Measurements from ENCODE around the gene CCDC3. TPM values are rescaled to one million over a fixed set of nuclear protein-coding genes. Genes with fewer than 3 reads are reported as not detected.

The CCDC3 gene
- total RNA-seq, 1 donor from 2014 or later, result 32.4 TPM

DNA sequence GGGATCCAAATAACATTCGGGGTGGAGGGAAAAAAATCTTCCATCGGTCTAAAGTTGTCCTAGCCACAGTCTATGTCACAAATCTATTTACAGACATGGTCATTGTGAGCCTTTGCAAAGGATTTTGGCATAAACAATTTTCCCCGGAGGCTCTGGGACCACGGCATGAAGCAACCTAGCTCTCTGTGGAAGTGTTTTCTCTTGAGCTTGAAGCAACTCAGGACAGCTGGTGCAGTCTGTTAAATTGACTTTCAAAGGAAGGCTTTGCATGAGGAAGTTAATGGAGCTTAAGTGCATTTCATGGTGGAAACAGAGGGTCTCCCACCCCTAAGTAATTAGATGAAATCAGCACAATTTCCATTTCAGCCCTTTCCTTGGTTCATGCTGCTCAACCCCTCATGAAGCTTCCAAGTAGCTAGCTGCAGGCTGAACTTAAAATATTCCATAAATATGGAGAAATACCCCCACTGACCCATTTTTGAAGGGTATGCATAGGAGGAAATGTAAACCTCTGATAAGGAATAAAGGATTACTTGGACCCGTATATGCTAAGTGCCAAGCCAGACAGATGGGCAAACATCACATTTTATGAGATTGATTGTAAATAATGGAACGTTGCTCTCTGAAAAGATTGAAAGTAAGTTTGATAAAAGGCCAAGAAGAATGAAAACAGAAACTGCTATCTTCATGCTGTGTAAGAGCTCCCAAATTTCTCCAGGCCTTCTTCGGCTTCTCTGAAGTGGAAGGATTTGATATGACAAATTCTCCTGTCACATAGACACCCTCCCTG is 39.9 kb downstream of the CCDC3 start:
- peak; percentile 27 for DNase-seq (ENCODE audit: low spot score)

DNA sequence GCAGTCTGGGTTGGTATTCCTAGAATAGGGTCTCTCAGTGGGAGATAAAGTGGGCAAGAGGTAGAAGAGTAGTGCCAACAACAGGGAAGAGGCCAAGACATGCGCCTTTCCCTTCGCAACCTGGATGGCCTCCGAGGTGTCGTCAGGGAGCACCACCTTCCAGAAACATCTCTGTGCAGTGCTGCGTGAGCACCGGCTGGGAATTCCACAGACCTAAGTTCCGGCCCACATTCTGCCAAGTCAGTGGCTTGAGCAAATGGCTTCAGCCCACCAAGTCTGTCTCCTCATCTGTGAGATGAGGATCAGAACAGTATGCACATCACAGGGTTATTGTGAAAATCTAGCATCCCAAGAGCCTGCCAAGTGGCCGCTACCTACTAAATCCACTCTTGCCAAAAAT is 40.6 kb downstream of the CCDC3 start:
- DNase-seq (ENCODE audit: low spot score), result peak; percentile 42

DNA sequence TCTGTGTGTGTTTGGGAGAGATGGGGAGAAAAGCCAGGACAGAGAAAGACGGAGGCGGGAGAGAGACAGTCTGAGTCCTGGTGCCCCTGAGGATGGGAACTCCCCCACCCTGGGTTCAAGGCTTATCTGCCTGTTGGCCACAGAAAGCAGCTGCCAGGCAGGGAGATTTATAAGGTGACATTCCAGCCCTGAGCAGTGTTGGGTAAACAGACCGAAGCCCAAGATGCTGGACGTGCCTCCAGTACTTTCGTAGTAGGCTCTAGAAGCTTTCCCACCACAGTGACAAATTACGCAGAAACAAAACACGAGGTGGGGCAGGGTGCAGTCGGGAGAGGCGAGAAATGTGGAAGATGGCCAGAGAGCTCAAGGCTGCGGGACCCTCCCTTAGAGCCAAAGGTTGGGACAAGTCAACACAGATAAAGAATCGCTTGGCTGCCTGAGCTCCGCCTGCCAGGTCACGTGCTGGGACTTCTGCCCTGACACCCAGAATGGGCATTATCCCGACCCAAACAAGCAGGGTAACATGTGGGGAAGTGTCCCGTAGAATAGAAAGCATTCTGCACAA is 41.1 kb downstream of the CCDC3 start:
- DNase-seq (ENCODE audit: low spot score), result peak; percentile 50

DNA sequence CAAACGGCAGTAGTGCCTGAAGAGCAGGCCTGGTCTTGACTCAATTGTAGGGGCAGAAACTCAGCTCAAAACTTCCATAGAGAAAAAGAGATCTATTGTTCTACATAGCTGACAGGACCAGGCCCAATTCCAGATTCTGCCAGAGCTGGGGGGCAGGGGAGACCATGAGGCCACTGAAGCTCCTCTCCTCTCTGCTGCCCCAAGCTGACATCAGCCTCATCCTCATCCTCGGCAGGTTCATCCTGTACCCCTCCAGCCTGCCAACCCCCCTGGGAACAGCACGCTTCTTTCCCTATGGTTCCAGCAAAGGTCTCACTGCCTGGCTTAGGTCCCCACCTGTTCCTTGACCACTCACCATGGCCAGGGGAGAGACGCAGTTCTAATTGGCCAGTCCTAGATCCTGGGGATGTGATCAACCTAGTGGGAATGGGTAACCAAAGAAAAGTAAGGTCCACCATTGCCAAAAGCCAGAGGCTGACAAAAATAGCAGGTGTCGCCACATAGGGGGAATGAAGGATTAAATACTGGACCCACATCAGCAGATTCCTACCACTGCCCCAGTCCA is 42.9 kb downstream of the CCDC3 start:
- peak; percentile 31 for DNase-seq (ENCODE audit: low spot score)

DNA sequence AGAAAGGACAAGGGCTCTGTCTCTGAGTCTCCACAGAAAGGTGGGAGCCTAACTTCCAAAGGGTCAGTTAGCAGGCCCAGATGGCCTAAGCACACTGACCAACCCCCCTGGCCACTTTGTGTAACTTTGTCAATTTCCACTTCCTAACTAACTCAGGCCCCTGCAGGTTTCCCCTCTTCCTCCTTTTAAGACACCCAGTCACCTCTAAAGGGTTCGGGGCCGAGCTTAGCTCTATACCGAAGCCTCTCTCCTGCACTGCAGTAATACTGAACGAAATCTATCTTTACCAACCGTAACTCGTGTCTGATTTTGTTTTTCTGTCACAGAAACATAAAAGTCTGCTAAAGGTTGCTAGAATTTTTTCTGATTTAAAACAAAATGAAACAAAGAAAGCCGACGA is 44.4 kb downstream of the CCDC3 start:
- peak; percentile 10 for DNase-seq (ENCODE audit: low spot score)

DNA sequence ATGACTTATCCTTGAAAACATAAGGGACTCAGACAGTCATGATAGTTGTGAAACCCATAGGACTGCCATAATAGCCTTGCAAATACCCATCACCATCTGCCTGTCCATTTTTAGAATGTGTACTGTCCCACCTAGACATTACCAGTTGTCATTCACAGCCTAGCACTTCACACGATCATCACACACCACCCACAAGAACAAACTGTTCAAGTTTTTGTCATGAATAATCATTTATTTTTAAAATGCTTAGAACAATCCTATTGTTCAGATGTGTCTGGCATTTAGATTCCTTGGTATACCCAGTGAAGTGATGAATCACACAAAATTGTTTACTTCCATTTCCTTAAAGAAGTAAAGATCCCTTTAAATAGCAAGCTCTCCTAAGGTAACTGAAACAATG is 46.6 kb downstream of the CCDC3 start:
- no peak for DNase-seq (ENCODE audit: low spot score)

DNA sequence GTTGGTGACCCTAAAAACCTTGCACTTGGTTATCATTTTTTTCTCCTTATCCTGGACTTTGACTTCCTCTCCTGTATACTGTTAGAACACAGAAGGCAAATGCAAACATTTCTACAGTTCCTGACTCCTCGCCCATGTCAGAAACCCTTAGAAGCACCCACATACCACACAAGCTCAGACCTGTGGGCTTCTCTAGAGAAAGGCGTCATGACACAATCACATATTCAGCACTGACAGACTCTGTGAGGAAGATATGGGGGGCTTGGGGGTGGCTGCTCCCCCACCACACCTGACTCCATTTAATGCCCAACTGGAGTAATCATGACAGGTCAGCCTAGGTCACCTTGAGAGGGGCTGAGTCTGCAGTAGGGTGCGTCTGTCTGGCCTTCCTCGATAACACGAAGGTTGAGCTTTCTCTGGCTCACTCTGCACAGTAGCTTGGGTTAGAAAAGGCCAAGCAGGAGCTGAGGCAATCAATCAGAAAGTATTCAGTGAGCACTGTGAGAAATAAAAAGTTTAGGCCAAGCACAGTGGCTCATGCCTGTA is 50.9 kb downstream of the CCDC3 start:
- DNase-seq (ENCODE audit: low spot score), result no peak

DNA sequence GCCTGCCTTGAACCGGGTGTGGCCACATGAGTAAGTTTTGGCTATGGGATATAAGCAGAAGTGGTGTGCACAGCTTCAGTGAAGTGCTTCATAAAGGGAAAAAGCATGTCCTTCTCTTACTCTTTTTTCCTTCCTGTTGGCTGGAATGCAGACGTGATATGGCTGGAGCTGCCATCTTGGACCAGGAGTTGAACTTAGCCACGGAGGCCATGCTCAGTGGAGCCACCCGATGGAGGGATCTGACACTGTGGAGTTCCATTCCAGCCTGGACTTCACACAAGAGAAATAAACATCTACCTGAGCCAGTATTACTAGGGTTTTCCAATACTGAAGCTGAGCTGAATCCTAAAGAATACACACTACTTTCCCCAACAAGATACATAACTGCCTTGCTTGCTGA is 52.3 kb downstream of the CCDC3 start:
- no peak for DNase-seq (ENCODE audit: low spot score)

DNA sequence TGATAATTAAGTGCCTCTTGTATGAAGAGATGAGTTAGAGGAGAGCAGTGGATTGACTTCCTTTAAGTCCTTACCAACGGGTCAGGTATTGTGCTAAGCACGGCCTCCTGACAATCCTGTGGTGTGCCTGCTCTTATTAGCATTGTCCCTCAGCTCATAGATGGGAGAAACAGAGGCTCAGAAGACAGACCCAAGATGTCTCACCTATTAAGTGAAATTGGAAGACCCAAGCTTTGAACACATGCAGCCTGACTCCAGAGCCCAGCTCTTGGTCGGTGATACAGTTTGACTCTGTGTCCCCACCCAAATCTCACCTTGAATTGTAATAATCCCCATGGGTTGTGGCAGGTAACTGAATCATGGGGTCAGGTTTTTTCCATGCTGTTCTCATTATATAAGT is 53.8 kb downstream of the CCDC3 start:
- DNase-seq (ENCODE audit: low spot score), result no peak

DNA sequence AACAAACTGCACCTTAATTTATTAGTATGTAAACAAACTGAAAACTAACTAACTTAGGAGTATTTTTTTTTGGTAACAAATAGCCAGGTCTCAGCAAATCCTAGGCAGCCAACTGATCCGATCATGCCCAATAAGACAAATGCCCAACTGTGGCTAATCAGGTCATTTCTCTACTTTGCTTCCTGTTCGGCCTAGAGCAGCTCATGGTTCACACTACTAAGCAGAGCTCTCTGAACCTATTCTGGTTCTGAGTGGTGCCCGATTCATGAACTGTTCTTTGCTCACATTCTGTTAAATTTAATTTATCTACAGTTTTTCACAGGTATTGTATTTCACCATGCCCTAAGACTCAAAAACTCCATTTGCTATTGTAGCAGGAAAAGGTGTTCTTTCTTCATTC is 55.1 kb downstream of the CCDC3 start:
- DNase-seq (ENCODE audit: low spot score), result no peak

DNA sequence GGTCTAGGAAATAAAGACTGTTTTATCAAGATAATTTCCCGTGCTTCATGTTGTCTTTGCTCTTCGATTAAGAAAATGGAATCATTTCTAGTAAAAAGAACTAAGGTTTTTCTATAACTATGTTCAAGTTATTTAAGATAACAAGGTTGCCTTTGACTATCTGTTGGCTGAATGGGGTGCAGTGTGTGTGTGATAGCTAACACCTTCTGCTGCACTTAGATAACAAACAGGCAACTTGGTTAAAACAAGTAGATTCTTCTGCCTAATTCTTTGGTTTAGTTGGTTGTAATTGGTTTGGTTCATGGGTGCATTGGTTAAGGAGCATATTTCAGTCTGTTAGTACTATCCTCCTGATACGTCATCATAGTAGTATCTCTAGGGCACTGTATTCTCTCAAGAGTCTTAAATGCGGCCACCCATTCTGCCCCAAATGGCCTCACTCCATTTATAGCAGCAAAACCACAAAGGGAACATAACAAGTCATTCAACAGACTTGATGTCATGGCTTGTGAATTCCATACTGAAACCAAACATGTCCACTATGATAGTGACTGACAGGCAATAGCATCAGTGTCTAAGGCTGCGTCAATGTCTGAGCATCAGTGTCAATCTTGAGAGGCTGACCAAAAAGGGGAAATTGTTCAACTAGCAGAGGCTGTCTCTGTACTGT is 55.7 kb downstream of the CCDC3 start:
- no peak for DNase-seq (ENCODE audit: low spot score)

DNA sequence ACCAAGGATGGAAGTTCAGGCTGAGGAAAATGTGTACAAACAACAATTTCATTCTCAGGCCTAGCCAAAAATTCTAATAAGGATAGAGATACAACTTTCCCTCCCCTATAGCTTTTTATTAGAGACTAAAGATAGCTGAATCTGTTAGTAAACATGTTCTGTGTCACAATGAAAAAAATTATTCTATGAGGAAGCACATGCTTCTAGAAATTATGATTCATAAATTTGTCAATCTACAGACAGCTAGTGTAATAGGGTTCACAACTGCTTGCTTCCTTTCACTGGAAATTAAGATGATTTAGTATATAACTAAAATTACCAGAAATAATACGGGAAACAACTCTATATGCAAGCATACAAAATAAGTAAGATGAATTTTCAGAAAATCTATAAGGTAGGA is 56.6 kb downstream of the CCDC3 start:
- no peak for DNase-seq (ENCODE audit: low spot score)

DNA sequence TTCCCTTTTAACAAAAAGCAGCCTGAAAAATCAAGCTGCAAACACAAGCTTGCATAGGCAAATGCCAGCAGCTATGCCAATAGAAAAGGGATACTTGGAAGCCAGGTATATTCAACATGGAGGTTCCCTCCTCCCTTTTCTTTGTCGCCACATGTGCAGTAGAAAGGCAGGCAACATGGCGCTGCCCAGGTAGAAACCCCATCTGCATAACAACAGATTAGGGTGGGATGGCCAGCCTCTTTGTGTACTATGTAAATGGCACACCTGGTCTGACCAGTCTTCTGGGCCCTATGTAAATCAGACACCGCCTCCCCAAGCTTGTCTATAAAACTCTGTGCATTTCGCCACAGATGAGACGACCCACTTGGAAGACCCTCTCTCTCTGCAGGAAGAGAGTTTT is 58.1 kb downstream of the CCDC3 start:
- no peak for DNase-seq (ENCODE audit: low spot score)

DNA sequence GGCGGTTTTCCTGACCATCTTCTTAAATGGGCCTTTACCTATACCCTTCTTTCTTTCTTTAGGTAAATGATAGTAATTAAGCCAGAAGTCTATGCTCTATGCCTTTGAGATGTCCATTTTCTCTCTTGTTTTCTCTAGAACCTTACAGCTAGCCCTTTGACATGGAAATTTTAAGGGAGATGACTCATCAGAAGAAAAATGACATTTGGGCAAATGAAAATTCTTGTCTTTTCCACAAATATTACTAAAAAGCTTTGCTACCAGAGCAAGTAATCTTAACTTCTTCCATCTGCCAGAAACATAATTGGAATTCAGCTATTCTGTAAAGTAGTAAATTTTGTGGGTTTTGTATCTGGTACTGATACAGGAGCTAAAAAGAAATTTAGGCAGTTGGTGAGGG is 59.5 kb downstream of the CCDC3 start:
- DNase-seq (ENCODE audit: low spot score), result no peak

DNA sequence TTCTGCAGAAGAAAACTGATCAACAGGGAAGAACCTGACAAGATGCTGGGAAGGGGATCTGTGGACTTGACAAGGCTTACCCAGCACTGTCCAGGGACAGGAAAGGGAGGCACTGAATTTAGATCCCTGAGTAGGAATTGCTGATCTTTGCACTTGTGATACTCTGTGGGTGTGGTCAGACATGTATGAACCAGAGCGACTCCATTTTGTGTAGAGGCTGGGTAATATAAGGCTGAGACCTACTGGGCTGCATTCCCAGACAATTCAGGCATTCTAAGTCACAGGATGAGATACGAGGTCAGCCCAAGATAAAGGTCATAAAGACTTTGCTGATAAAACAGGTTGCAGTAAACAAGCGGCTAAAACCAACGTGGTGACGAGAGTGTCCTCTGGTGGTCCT is 60.7 kb downstream of the CCDC3 start:
- DNase-seq (ENCODE audit: low spot score), result no peak

DNA sequence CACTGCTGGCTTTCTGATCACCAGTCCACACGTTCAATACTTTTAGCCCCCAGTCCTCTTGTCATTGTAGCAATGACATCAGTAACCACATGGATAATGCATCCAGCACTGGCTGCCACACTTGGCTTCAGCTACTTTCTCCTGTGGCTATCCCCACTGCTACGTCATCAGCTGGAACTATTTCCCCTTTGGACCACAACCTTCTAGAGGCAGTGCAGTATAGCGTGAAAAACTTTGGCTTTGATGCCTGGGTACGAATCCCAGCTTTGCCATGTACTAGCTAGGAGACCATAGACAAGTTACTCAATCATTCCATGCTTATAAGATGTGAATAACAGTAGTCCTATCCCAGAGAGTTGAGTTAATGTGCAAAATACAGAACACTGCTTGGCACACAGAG is 63.2 kb downstream of the CCDC3 start:
- no peak for DNase-seq (ENCODE audit: low spot score)

DNA sequence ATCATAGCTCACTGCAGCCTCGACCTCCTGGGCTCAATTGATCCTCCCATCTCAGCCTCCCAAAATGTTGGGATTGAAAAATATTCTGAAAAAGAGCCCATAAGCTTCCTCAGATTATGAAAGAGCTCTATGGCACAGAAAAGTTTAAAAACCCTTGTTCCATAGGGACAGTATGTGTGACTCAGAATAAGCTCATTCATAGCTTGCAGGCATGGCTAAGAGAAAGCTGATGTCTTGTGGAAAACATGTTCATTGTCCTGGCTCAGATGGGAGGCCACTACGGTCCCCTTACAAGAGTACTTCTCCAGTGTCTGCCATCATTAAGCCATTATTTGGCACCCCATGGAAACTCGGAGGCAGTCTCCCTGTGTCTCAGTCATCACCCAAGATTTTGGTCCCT is 64.0 kb downstream of the CCDC3 start:
- no peak for DNase-seq (ENCODE audit: low spot score)

DNA sequence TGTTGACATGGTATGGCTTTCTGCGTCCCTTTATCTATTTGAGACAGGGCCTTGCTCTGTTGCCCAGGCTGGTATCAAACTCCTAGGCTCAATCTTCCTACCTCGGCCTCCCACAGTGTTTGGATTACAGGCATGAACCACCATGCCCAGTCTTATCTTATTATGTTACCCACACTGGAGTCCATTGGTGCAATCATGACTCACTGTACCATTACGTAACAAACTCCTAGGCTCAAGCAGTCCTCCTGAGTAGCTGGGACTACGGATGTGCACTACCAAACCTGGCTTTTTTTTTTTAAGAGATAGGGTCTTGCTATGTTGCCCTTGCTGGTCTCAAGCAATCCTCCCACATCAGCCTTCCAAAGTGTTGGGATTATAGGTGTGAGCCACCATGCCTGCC is 66.7 kb downstream of the CCDC3 start:
- DNase-seq (ENCODE audit: low spot score), result no peak

DNA sequence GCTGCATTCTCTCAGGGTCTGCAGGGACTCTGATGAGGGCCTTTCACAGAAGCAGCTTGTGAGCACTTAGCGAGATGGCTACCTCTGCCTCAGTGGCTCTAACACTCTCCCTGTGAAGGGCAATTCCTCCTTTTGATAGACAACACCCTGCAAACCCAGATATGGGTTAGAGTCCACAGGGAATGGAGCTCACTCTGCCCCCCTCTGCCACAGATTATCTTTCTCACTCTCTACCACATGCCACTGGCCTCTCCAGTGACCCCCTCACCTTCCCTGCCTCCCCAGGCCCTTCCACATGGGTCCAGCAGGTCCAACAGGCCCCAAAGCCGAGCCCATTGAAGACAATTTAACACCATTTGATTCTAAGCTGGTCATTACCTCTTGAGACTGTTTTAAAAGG is 72.1 kb downstream of the CCDC3 start:
- no peak for DNase-seq (ENCODE audit: low spot score)

DNA sequence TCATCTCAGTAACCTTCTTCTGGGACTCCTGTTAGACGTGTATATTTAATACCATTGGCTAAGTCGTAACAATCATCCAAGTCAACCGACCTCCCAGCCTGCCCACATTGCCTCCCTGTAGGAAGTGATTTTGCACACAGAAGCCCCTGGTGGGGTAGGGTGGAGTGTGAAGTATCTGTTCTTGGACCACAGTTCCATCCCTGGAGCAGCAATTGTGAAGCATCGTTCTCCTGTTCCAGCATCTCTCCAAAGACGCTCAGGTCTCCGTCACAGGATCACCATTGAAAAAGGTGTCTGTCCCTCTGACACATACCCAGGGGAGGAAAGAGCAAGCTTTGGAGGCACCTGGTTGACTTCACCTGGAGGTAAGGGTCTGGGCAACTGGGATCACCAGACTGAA is 72.9 kb downstream of the CCDC3 start:
- no peak for DNase-seq (ENCODE audit: low spot score)

DNA sequence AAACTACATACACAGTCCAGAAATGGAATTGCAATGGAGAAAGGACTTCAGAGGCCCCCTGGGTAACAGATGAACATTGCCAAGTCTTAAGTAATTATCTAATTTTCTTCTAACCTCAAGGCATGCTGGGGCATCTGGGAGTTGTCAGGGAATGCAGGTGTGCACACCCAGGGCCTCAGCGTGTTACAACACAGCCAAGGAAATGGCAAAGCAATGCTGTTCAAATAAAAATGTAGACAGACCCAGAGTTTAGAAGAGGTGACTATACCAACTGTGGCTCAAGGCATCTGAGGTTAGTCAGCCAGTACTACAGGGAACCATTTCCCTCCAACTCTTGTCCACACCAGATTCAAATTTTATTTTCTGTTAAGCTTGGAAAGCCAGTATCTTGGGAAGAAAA is 73.6 kb downstream of the CCDC3 start:
- DNase-seq (ENCODE audit: low spot score), result no peak

DNA sequence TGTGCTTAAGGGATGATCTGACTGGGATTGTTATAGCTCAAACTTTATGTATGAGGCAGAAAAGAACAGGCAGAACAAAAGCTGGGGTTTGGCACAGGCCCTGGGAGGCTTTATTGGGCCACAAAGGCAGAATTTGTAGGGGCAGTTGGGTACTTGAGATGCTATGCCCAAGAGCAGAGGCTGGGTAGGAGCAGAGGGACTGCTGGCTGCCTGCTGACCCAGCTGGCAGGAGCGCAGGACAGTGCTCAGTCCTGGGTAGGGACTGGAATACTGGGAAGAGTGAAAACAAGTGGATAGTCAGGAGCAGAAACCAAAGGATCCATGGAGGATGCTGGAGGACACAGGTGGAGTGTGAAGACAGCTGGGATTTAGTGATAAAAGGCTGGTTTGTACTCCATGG is 75.7 kb downstream of the CCDC3 start:
- no peak for DNase-seq (ENCODE audit: low spot score)

DNA sequence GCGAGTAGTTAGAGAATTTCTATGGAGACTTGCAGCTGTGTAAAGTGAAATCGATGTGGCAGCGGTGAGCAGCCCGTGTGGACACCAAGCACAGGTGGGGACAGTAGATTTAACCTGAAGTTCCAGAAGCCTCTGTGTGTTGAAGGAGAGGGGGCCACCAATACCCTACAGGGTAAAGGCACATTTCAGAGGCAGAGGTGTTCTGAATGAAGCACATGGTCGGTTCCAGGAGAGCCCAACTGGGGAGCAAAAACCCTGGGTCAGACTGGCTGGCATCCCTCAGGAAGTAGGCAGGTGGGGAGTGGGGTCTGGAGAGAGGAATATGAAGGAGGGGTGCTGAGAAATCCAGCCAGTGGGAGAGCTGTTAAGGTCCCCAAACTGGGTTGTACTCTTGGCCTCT is 76.6 kb downstream of the CCDC3 start:
- no peak for DNase-seq (ENCODE audit: low spot score)
